Activated naive CD4-positive, alpha-beta T cell treated with anti-CD3 and anti-CD28 coated beads, Interleukin-2, amount 50 U/mL, for 16 hours (primary cell): Measurements from ENCODE around the gene PARP4.
A peak's percentile ranks its signal among the peaks of the same experiment; 100 is the strongest.
"Not testable (repeated sequence)": the region's sequence is repeated elsewhere in the genome, so short reads cannot be mapped to it uniquely, and the experiment has no call there.

Source experiments
- DNase-seq: peaks from one replicate; pipeline ENCODE4 v3.0.0-alpha.2; 2020

The PARP4 gene

GRCh38 chr13:24512197-24512907, at the start of gene PARP4:
Gene PARP4, minus strand, starts transcription at chr13:24512778. Its CDS starts 9,002 bp downstream, at chr13:24503776.
- DNase-seq = peak; percentile 62

DNA sequence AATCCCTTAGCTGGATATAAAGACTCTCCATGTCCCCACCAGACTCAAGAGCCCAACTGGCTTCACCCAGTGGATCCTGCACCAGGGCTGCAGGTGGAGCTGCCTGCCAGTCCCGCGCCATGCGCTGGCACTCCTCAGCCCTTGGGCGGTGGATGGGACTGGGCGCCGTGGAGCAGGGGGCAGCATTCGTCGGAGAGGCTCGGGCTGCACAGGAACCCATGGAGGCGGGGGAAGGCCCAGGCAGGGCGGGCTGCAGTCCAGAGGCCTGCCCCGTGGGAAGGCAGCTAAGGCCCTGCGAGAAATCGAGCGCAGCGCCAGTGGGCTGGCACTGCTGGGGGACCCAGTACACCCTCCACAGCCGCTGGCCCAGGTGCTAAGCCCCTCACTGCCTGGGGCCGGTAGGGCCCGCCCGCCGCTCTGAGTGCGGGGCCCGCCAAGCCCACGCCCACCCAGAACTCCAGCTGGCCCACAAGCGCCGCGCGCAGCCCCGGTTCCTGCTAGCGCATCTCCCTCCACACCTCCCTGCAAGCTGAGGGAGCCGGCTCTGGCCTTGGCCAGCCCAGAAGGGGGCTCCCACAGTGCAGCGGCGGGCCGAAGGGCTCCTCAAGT, 48.1 kb upstream of the PARP4 start:
- DNase-seq = not testable (repeated sequence)

GRCh38 chr13:24559431-24560218, 47.0 kb upstream of the PARP4 start:
- not testable (repeated sequence) for DNase-seq

- DNase-seq = no peak
Measured at GRCh38 chr13:24557081-24557480, 44.5 kb upstream of the PARP4 start.

GRCh38 chr13:24553892-24554291, 41.3 kb upstream of the PARP4 start:
- DNase-seq = not testable (repeated sequence)

GRCh38 chr13:24541476-24542352, 29.1 kb upstream of the PARP4 start:
- not testable (repeated sequence) for DNase-seq

DNA sequence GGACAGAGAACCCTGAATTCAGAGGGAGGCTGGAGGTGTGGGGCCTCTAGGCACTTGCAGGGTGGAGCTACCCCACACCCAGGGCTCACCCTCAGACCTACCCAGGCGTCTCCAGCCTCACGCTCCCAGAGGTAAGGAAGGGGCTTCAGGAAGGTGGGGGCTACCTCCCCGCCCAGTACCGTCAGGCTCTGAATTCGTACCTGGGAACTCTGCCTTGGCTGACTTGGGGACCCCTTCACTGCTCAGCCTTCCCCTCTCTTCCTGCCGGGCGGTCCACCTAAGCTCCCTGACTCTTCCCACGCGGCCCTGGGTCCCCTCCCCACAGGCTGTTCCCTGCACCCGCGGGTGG, 28.5 kb upstream of the PARP4 start:
- no peak for DNase-seq

- DNase-seq = no peak
Measured at GRCh38 chr13:24540236-24541126, 27.9 kb upstream of the PARP4 start.

GRCh38 chr13:24539500-24540165, 27.1 kb upstream of the PARP4 start:
- DNase-seq = no peak

DNA sequence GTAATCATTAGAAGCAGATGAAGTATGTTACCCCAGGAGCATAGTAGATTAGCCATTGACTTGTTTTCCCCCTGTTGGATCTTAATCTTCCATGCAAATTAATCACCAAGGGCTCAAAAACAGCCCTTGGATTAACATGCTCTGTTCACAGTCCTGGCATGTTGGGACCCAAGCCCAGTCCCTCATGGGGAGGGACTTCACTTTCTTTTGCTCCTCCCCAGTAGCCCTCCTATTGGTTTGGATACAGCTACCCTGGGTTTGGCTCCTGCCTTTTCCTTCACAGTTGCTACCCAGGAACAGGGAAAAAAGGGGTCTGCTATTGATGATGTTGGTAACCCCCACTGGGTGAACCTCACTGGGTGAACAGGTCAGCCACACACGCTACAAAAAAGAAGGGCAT, 16.9 kb upstream of the PARP4 start:
- no peak for DNase-seq

DNA sequence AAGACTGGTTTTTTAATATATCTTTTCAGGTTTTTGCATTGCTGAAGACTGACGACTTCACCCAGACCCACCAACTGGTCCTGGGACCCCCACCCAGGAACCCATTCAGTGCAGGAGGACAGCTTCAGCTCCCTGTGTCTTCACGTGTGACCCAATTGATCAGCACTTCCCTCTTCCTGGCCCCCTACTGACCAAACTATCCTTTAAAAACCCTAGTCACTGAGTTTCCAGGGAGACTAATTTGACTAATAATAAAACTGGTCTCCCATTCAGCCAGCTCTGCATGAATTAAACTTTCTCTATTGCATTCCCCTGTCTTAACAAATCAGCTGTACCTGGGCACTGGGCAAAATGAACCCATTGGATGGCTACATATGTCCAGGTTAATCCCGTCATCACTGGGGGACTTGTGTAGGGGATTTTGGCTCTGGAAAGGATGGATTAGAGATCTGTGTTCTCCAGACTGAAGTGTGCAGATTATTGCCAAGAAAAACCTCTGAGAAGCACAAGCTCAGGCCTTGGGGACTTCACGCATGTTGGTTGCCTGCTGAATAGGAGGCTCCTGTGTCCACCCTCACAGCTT, 16.3 kb upstream of the PARP4 start:
- DNase-seq = no peak

DNA sequence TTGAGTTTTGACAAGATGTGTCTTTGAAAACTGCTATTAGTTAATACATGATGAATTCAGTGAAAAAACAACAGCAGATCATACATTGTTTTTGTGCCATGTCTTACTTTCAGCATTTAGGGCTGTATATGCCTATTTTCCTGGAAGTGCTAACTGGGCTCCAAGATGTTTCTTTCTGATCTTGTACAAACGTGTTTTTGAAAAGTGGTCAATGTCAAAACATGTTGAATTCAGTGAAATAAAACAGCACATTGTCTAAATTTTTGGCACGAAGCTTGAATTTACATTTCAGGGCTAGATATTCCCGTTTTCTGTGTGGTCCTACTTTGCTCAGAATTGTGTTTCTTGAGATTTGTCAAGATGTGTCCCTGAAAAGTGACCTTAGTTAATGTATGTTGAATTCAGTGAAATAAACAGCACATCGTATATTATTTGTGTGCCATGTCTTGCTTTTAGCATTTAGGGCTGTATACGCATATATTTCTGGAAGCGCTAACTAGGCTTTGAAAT, 14.7 kb upstream of the PARP4 start:
- DNase-seq = no peak

- no peak for DNase-seq
Measured at GRCh38 chr13:24520733-24521132, 8.2 kb upstream of the PARP4 start.

DNA sequence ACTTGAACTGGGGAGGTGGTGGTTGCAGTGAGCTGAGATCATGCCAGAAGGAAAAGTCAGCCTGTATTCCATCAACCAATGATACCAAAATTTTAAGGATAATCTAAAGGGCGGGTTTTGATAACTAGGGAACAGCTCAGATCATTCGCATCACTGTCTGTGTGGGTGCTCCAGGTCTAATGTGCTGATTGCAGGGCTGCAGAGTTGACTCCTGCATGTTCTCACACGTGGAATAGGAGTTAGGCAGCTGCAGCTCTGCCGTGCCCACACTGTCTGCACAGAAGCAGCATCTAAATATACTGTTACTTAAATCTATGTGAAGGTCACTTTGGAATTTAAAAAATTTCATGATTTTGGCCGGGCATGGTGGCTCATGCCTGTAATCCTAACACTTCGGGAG, 4.3 kb upstream of the PARP4 start:
- no peak for DNase-seq

DNA sequence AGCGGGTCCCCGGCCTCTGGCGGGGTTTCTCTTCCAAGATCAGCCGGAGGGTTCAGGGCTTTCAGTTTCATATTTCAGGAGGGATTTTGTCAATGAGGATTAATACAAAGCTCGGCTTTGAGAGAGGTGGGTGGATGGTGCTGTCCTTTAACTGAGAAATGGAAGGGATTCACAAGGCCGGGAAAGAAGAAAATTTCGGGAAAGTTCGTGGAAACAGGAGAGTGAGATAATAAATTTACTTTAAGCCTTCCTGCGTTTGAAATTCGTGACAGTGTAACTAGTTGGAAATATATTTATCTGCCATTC, 283 bp upstream of the PARP4 start:
- DNase-seq = no peak

DNA sequence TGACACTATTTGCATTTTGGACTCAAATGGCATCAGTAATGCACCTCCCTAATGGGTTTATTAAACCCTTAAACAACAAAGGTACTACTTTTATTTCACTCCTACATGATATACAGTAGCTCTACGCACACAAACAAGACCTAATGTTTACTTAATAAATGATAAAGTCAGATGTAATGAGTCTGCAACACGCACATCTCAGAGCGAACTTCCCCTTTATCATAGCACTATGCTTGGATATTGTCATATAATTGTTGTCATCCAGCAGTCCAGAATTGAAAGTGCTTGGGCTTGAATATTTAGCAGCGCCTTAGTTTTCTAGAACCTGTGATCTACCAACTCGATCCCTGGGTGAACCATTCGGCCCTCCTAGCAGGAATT, 772 bp downstream of the PARP4 start:
- no peak for DNase-seq

DNA sequence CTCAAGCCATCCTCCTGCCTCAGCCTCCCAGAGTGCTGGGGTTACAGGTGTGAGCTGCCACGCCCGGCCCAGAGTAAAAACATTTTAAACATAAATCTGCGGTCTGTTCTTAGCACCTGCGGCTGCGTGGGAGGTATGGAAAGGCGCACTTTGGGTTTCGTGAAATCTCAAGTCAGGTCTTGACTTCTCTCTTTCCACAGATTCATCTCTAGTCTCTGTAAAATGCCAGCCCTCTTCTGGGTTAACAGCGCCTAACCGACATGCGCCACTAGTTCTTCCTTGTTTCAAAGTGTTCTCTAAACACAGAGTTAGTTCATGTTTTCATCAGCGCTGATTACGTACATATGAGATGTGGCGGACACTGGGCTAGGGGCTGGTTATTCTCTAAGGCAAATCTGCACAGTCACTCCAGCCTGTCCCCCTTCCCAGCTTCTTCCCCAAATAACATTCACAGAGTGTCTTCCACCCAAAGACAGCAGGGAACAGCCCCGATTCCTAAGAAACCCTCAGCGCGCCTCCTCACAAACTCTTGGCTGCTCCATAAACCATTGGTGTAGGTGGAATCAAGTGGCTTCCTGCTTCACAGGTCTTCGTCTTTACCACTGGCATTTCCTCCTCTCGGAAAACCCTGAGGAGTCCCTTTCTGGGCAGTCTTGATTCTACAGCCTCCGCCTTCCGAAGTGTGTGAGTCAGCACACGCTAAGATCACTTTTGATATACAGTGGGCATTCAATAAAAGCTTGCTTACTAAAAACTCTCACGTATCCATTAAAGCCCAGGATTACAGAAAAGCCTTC, 1.4 kb downstream of the PARP4 start:
- peak; percentile 73 for DNase-seq

GRCh38 chr13:24506698-24507335, 5.8 kb downstream of the PARP4 start:
- no peak for DNase-seq

DNA sequence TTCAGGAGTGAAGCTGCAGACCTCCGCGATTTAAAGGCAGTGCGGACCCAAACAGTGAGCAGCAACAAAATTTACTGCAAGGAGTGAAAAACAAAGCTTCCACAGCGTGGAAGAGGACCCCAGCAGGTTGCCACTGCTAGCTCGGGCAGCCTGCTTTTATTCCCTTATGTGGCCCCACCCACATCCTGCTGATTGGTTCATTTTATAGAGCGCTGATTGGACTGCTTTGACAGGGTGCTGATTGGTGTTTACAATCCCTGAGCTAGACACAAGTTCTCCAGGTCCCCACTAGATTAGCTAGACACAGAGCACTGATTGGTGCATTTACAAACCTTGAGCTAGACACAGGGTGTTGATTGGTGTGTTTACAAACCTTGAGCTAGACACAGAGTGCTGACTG, 6.3 kb downstream of the PARP4 start:
- DNase-seq = not testable (repeated sequence)

GRCh38 chr13:24505756-24506155, 6.8 kb downstream of the PARP4 start:
- DNase-seq = no peak
